GM12891 (cell line): ENCODE data around the gene CHST9.

Experiments used
- POLR2A ChIP-seq: IDR thresholded peaks from 2 replicates; pipeline ENCODE4 v1.6.1; 2011; ENCODE audit warnings: low read depth, low read length, control low read depth
- POLR2AphosphoS5 ChIP-seq: IDR thresholded peaks from 2 replicates; pipeline ENCODE4 v1.6.1; 2011; ENCODE audit warnings: low read depth, low read length, control low read depth
- POU2F2 ChIP-seq: IDR thresholded peaks from 2 replicates; pipeline ENCODE4 v1.6.1; 2011; ENCODE audit warnings: low read depth, mild to moderate bottlenecking, control low read depth, low read length, moderate library complexity
- SPI1 ChIP-seq: IDR thresholded peaks from 2 replicates; pipeline ENCODE4 v1.6.1; 2011; ENCODE audit warnings: low read depth, low read length, control low read depth
- TAF1 ChIP-seq: IDR thresholded peaks from 2 replicates; pipeline ENCODE4 v1.6.1; 2011; ENCODE audit warnings: low read depth, low read length, control low read depth

DNA sequence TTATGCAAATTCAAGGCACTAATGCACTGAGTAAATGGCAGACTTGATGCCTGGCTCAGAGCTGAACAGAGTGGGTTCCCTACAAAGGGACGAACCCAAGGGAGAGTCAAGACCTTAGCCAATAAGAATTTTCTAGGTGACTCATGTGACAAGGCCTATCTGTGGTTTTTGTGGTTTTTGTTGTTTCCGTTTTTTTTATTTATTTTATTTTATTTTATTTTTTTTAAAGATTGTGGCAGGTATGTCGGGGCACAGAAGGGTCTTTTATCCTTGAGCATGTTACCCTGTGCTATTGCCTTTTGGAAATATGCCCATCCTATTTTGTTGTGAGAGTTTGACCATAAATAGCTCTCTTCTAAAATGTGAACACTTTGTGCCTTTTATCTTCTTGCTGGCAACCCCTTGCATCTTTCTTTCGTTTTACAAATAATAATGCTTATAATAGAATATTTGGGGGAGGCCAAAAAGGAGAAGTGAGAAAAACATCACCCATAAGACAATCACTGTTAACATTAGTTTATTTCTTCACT, 206.2 kb downstream of the CHST9 start:
- no peak for TF ChIP-seq POLR2AphosphoS5
- TF ChIP-seq POLR2A = no peak
- peak; percentile 85 for TF ChIP-seq SPI1
- TF ChIP-seq TAF1 = no peak
- TF ChIP-seq POU2F2 = no peak
